ENCODE results near the gene WDR72. TPM values are rescaled to one million over a fixed set of nuclear protein-coding genes. Genes with fewer than 3 reads are reported as not detected.

Gene WDR72
- total and polyA plus RNA-seq, 2 of the 8 experiments (the other 6 are each of a cell fraction or from before 2014, with no cell fraction given), result 1.2 to 1.9 TPM

DNA sequence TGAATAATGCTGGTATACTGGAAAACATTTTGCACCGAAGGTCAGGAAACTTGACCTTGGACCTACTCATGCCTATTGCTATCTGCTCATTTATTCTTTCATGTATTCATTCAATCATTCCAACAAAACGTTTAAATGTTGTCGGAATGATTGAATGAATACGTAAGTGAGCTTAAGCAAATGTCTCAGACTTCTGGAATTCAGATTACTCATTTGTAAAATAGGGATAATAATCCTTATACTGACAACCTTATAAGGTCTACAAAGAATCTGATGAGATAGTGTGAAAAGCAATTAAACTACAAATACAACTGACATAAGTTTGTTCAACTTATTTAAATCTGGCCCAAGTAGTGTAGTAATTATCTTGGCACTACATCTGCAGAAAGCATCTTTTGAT is 288.7 kb downstream of the WDR72 start:
- Histone ChIP-seq H2BK15ac (ENCODE audit: low read length) (no peak overlapping the region), H4K5ac (ENCODE audit: insufficient read length, low read depth, low read length) (no peak overlapping the region), H2BK20ac (ENCODE audit: low read length) (no peak overlapping the region), H2BK120ac (replicated peaks; ENCODE audit: low read depth, low read length) (no peak overlapping the region), H3K27me3 (replicated peaks in 1 of 4; ENCODE audit: control insufficient read depth in 3 of 4, extremely low read depth in 1 of 4, insufficient read depth in 3 of 4, low read length in 3 of 4) (peaks cover 0 to 1% (median 0%) of the 10 kb centered on the region in 4 experiments; a peak in 1 of 7 replicates), H3K79me1 (ENCODE audit: low read depth, low read length) (no peaks in the 10 kb centered on the region), H4K20me1 (replicated peaks in 1 of 2; ENCODE audit: control insufficient read depth in 1 of 2, insufficient read depth in 2 of 2, low read length in 2 of 2) (no peaks in the 10 kb centered on the region), H3K9me3 (ENCODE audit: insufficient read depth in 2 of 2, low read depth in 1 of 2, low read length in 1 of 2) (no peaks in the 10 kb centered on the region), H3K4ac (replicated peaks; ENCODE audit: insufficient read length, low read depth, low read length) (no peak overlapping the region), H2BK5ac (ENCODE audit: low read depth, low read length) (no peak overlapping the region), H3K23me2 (ENCODE audit: low read depth, low read length) (no peaks in the 10 kb centered on the region), H2AFZ (ENCODE audit: low read length) (no peak overlapping the region), H3K23ac (ENCODE audit: insufficient read length) (no peak overlapping the region), H3K79me2 (ENCODE audit: control insufficient read depth in 1 of 2, insufficient read depth in 2 of 2, low read length in 2 of 2) (no peaks in the 10 kb centered on the region), H4K8ac (ENCODE audit: extremely low read depth, insufficient read depth, low read length) (no peak overlapping the region), H3K4me3 (ENCODE audit: extremely low read depth in 1 of 4, insufficient read depth in 2 of 4, low read depth in 3 of 4, low read length in 4 of 4) (no peak overlapping the region), H3K18ac (ENCODE audit: extremely low read depth, low read length) (no peak overlapping the region), H2BK12ac (ENCODE audit: low read depth, low read length) (no peak overlapping the region), H2AK5ac (ENCODE audit: low read depth, low read length) (no peak overlapping the region), H3K14ac (ENCODE audit: insufficient read length) (no peak overlapping the region), H3K9ac (replicated peaks in 1 of 4; ENCODE audit: extremely low read depth in 1 of 4, low read depth in 3 of 4, low read length in 3 of 4) (no peak overlapping the region), H3K36me3 (ENCODE audit: control insufficient read depth in 2 of 4, insufficient read depth in 4 of 4, low read length in 3 of 4) (no peaks in the 10 kb centered on the region), H3K56ac (replicated peaks; ENCODE audit: insufficient read length, low read depth, low read length) (no peak overlapping the region), H3K4me1 (replicated peaks in 1 of 4; ENCODE audit: control insufficient read depth in 3 of 4, insufficient read depth in 4 of 4, low read length in 3 of 4) (no peaks in the 10 kb centered on the region), H3K4me2 (ENCODE audit: insufficient read depth in 1 of 2, low read depth in 2 of 2, low read length in 2 of 2) (no peak overlapping the region), H3K27ac (ENCODE audit: low read depth, low read length) (no peak overlapping the region), H4K91ac (replicated peaks; ENCODE audit: insufficient read length, low read length) (no peak overlapping the region)
- DNase-seq (ENCODE audit: low read depth in 1 of 2, low spot score in 2 of 2) (no peak), FAIRE-seq (no peak)
- CTCF ChIA-PET (ENCODE audit: partially characterized antibody), result interaction anchor here (0.6 to 1.5 kb wide), 3 partner anchors 32 to 116 kb away, joined by 3 read pairs; no protein-coding TSS in a partner anchor
- WGBS, 2 experiments (ENCODE audit: extremely low coverage in 1 of 2, insufficient coverage in 1 of 2, insufficient read length in 1 of 2, insufficient replicate concordance in 2 of 2, low coverage in 1 of 2, low lambda C conversion rate in 2 of 2, missing lambda C conversion rate in 1 of 2), result 95% methylated on average over 4 of the region's 4 CpGs; no CpG with 5 or more reads in 1 of the 2 experiments
- POLR2A ChIA-PET (ENCODE audit: partially characterized antibody), result no interaction called here
- TF ChIP-seq POU5F1 (IDR thresholded peaks at IDR 0.05; ENCODE audit: low read depth, low read length), result no peak
- no peak for TF ChIP-seq NANOG (IDR thresholded peaks at IDR 0.05; ENCODE audit: insufficient read depth, low read depth, low read length, poor library complexity, severe bottlenecking)
- no peak for TF ChIP-seq GTF2F1 (IDR thresholded peaks at IDR 0.05; ENCODE audit: borderline replicate concordance, low read depth, low read length)
- TF ChIP-seq TBP (IDR thresholded peaks at IDR 0.05; ENCODE audit: low read depth, low read length), result no peak
- no peak for TF ChIP-seq RAD21 (IDR thresholded peaks at IDR 0.05 in 1 of 2, conservative IDR thresholded peaks at IDR 0.05 in 1 of 2; ENCODE audit: low read depth in 2 of 2, low read length in 2 of 2)
